SK-N-MC (cell line): ENCODE measurements around the gene HDAC7.

Experiments
- DNase-seq: peaks from one replicate; pipeline ENCODE4 v3.0.0-alpha.2; 2011; ENCODE audit warnings: low read depth, low spot score
- H3K27ac ChIP-seq: fragments of 200-600 bp; sonication (generic); 2 replicates; pipeline ENCODE4 v1.5.1; 2016; ENCODE audit warnings: mixed run types
- H3K36me3 ChIP-seq: fragments of 200-600 bp; sonication (generic); 2 replicates; pipeline ENCODE4 v1.6.1; 2017; ENCODE audit warnings: antibody characterized with exemption, low read length, mixed read lengths; ENCODE audit not compliant: insufficient read depth
- H3K4me3 ChIP-seq: fragments of 200-600 bp; sonication (generic); 2 replicates; pipeline ENCODE4 v1.5.1; 2016
- H3K9ac ChIP-seq: fragments of 200-600 bp; sonication (generic); 2 replicates; pipeline ENCODE4 v1.8.0; 2017; ENCODE audit warnings: mixed run types, mixed read lengths; ENCODE audit not compliant: insufficient read length
- H3K9me3 ChIP-seq: fragments of 200-600 bp; sonication (generic); 2 replicates; pipeline ENCODE4 v1.6.1; 2017; ENCODE audit warnings: low read depth, mild to moderate bottlenecking, antibody characterized with exemption, low read length, moderate library complexity, mixed read lengths
- EZH2 ChIP-seq: fragments of 200-600 bp; sonication (generic); IDR thresholded peaks from one replicate; pipeline ENCODE4 v1.6.1; 2017; ENCODE audit warnings: antibody characterized with exemption
- FOXP2 ChIP-seq: optimal IDR thresholded peaks from 2 replicates; pipeline ENCODE3; 2011; ENCODE audit warnings: mild to moderate bottlenecking, moderate library complexity; ENCODE audit not compliant: insufficient read depth; ENCODE audit errors: extremely low read length, control extremely low read depth
- POLR2AphosphoS5 ChIP-seq: IDR thresholded peaks from 2 replicates; pipeline ENCODE4 v1.6.1; 2012; ENCODE audit warnings: mild to moderate bottlenecking, low read depth, low read length, borderline replicate concordance

The HDAC7 gene

DNA sequence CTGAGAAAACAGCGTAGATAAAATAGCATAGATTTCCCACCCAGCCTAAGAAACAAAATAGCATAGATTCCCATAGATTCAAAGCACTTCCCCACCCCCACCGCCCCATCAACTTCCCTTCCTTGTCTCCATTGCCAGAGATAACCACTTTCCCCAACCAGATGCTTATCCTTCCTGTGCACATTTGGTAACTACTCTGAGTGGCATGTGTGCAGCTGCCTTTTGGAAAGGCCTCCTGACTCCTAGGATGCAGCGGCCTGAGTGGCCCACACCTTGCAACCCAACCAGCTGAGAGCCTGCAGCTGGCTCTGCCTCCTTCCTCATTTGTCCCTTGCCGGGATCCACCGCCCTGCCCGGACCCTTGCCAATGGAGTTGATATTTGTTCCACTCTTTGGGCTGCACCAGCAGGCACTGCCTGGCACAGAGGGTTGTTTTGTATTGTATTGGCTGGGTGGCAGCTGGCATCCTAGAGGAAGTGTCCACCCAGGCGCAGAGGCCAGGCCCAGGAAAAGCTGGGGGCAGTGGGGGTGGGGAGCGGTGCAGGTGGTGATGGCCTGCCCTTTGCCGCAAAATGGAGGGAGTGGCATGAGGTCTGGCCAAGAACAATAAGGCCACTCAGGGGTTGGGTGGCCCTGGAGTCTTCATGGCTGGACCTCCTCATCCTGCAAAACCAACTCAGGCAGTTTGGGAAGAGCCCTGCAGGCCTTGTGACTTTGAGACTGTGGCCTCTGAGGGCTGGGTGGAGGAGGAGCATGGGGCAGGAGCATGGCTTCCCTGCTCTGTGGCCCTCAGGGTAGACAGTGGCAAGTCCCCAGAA, 41.8 kb downstream of the HDAC7 start:
- Histone ChIP-seq H3K36me3 (peaks cover 13% of the 10 kb centered on the region; the same call in 1 of the 2 replicates), H3K4me3 (no peak overlapping the region), H3K27ac (peak overlapping the region; percentile 59; the same call in 1 of the 2 replicates), H3K9me3 (no peaks in the 10 kb centered on the region), H3K9ac (peak overlapping the region; percentile 25)
- DNase-seq: no peak
- TF ChIP-seq POLR2AphosphoS5: no peak
- TF ChIP-seq EZH2: no peak
- no peak for TF ChIP-seq FOXP2

DNA sequence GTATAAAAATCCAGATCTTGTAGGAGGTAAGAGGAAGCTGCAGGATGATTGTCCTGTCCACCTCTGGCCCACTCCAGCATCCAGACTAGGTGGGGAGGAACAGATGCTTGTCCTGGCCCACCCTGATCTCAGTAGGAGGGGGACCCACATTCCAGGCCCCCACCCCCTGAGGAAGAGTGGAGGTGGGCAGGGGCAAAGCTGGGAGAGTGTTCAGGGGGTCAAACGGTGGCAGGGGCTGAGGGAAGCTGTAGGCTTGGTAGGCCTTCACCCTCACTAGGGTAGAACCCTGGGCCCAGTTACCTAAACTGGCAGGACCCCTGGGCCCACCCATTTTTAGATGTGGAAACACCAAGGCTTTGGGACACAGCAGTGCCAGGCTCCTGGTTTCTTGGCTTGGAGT, 42.6 kb downstream of the HDAC7 start:
- no peak overlapping the region for H3K4me3 ChIP-seq
- peak overlapping the region; percentile 25 for H3K9ac ChIP-seq
- H3K27ac ChIP-seq: peak overlapping the region; percentile 59; the same call in 1 of the 2 replicates
- H3K9me3 ChIP-seq: no peaks in the 10 kb centered on the region
- TF ChIP-seq EZH2 (no peak), FOXP2 (no peak), POLR2AphosphoS5 (no peak)
- H3K36me3 ChIP-seq: peaks cover 7% of the 10 kb centered on the region; the same call in 1 of the 2 replicates
- DNase-seq: no peak

DNA sequence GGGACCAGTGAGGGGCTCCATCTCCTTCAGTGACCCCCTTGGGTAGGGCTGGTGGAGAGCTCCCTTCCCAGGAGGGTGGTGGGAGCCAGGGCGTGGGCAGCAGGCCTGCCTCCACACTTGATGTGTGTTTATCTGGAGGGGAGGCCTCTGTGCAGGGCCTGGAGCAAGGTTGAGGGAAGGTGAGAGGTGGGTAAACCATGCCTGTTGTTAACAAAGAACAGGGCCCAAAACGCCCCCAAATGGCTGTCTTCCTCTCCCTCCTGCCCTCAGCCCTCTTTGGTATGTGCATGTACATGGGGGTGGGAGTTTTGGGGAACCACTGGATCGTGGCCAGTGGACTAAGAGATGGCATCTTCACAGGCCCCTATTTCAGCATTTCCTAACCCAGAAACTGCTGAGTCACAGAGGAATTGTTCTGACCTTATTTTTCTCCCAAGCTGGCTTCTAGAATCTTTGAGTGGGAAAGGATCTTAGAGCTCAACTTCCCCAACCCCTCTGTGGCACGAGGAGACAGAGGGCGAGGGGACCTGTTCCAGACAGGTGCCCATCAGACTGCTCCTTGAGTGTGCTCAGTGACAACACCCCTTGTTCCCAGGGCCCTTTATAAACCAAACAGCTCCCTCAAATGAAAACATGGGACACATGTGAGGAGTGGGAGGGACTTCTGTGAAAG, 43.1 kb downstream of the HDAC7 start:
- H3K36me3 ChIP-seq: peaks cover 4% of the 10 kb centered on the region; the same call in 1 of the 2 replicates
- TF ChIP-seq POLR2AphosphoS5: no peak
- TF ChIP-seq FOXP2: no peak
- TF ChIP-seq EZH2: no peak
- no peak overlapping the region for H3K4me3 ChIP-seq
- DNase-seq: no peak
- H3K9ac ChIP-seq: no peak overlapping the region
- H3K9me3 ChIP-seq: no peaks in the 10 kb centered on the region
- H3K27ac ChIP-seq: peak overlapping the region; percentile 59

DNA sequence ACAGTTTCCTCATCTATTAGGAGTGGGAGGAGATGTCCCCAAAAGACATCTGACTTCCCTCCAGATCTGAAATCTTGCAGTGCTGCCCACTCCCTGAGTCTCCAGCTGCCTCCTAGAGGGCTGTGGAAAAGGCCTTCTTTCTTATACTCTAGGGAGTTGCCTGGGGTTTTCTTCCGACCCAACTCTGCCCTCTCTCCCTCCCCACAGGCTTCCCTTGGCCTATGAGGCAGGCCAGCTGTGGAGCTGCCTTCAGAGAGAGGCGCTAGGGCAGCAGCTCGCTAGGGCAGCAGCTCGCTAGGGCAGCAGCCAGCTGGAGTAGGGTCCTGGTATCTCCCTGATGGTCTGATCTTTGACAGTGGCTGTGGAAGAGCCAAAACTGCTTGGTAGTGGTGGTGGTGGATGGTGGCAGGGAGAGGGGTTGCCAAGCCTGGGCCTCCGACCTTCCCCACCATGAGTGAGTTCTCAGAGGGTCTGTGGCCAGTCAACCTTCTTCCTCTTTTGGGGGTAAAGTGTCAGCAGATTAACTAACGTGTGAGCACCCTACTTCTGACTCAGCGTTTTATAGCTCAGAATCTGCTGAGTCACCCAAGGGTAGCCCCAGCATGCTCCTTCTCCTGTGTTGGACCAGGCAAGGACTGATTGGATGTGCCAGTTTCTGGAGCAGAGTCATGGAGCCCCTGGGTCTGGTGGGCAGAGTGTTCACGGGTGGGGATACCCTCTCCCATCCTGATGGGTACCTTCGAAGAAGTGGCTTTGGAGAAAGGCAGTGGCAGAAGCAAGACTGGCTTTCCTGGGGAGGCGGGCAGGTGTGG, 44.4 kb downstream of the HDAC7 start:
- no peaks in the 10 kb centered on the region; the same call in 1 of the 2 replicates for H3K36me3 ChIP-seq
- H3K9me3 ChIP-seq: no peaks in the 10 kb centered on the region
- H3K27ac ChIP-seq: peak overlapping the region; percentile 54
- H3K4me3 ChIP-seq: 0 out of 2 replicates have a peak overlapping the region, but pooled peaks have one; percentile 91
- TF ChIP-seq EZH2 (no peak), FOXP2 (no peak), POLR2AphosphoS5 (no peak)
- no peak for DNase-seq
- H3K9ac ChIP-seq: no peak overlapping the region

DNA sequence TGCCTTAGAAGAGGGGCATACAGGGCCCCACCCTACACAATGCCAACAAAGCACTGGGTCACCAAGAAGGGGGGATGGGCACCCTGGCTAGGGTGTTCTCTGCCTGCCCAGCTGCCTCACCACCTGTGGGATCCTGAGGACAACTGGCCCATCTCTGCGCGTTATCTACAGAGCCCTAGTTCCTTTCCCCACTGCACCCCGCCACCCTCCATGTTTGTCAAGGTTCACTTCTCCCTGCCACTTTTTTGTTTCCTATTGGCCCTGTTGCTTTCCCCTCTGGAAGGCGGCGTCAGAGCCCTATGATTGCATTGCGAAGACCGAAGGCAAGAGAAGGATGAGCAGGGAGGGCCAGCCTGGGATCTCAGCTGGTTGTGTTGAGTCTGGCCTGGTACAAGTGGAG, 45.0 kb downstream of the HDAC7 start:
- DNase-seq: no peak
- peak overlapping the region; percentile 91 for H3K4me3 ChIP-seq
- no peak overlapping the region for H3K9ac ChIP-seq
- H3K27ac ChIP-seq: no peak overlapping the region
- no peaks in the 10 kb centered on the region for H3K36me3 ChIP-seq
- no peak for TF ChIP-seq EZH2
- no peak for TF ChIP-seq FOXP2
- no peak for TF ChIP-seq POLR2AphosphoS5
- no peaks in the 10 kb centered on the region for H3K9me3 ChIP-seq

DNA sequence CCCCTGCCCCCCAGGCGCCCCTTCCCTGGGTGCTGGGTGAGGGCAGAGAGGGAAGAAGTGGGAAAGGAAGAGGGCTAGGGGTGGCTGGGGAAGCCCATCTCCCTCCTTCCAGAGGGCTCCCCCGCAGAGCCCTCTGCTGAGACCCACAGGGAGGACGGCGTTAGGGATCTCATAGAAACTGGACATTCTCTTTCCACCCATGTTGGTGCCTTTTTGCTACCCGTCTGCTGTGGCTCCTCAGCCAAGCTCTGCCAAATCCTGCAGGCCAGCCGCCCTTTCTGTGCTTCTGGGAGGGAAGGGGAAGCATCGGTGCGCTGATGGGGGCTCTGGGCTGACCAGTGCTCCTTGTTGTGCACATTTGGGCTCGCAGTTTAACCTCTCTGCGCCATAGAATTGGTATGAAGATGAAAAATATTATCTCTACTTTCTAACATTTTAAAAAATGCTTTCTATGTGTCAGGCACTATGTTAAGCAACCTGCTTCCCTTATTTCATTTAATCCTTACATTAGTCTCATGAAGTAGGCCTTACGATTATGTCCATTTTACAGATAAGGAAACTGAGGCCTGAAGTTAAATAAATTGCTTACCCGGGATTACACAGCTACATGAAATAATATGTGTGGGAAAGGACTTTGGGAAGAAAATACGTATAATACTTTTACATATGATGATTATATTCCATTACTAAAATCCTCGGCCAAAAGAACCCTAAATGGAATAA, 45.7 kb downstream of the HDAC7 start:
- no peak for DNase-seq
- Histone ChIP-seq H3K36me3 (no peaks in the 10 kb centered on the region), H3K27ac (no peak overlapping the region), H3K4me3 (peak overlapping the region; percentile 91), H3K9ac (peak overlapping the region; percentile 83), H3K9me3 (no peaks in the 10 kb centered on the region)
- TF ChIP-seq EZH2 (no peak), FOXP2 (no peak), POLR2AphosphoS5 (no peak)

DNA sequence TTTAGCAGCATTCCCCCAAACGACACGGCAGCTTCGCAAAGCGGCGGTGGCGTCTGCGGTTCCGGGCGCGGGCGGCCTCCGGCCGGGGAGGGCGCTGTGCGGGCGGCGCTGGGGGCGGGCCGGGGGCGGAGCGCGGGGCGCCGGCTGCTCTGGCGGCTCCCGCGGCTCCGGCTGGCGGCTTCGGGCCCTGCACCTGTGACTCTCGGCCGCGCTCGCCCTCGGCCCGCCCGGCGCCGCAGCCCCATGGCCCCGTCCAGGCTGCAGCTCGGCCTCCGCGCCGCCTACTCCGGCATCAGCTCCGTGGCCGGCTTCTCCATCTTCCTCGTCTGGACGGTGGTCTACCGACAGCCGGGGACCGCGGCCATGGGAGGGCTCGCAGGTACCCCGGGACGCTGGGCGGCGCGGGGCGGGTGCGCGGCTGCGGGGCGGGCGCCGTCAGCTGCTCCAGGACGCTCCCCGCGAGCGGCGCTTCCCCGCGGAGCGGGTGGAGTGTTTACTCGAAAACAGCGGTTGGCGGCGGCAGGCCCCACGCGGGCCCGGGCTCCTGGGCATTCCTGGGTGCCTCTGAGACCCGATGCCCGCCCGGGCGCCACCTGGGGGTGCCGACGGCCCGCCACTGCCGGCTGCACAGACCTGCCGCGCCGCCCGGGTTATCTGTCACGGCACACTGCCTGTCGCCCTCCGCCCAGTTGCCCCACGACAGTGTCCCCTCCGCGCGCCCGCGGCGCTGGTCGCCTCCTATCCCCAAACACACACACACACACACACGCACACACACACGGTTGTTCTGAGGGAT, 46.4 kb downstream of the HDAC7 start, which contains the start of gene SLC48A1:
Gene SLC48A1, plus strand, starts transcription at position 177 of the 796 bp plus-strand sequence. Its CDS starts 67 bp downstream, at position 244.
- no peak for DNase-seq
- Histone ChIP-seq H3K9me3 (no peaks in the 10 kb centered on the region), H3K4me3 (peak within 1 kb of the TSS; percentile 91), H3K27ac (no peak within 1 kb of the TSS), H3K36me3 (no peaks in the 10 kb centered on the region), H3K9ac (peak within 1 kb of the TSS; percentile 83)
- TF ChIP-seq POLR2AphosphoS5: no peak
- TF ChIP-seq FOXP2: no peak
- TF ChIP-seq EZH2: no peak
